Adrenal gland (tissue), 5 donors: ENCODE results near the gene RAI2.

Source experiments
- CTCF ChIP-seq, 6 experiments: fragments of 450-650 bp in 4 of 6; fragments of 200-600 bp in 2 of 6; sonication (generic) in 1 of 6; IDR thresholded peaks; 1 replicate in 5 of 6; 2 replicates in 1 of 6; pipeline versions ENCODE4 v1.5.1 to v1.8.0; 2016 to 2021; ENCODE audit warnings: antibody characterized with exemption in 6 of 6, mild to moderate bottlenecking in 2 of 6, moderate library complexity in 1 of 6
- POLR2A ChIP-seq, 2 donors: fragments of 450-650 bp; IDR thresholded peaks; one replicate each; pipeline ENCODE4 v1.6.1; 2017; ENCODE audit warnings: antibody characterized with exemption in 2 of 2, mild to moderate bottlenecking in 2 of 2, moderate library complexity in 1 of 2
- donor health status: DM: no; HTN: no; CAD: no.

GRCh38 chrX:17820100-17820499, 41.0 kb downstream of the RAI2 start:
- no peak for TF ChIP-seq POLR2A (IDR thresholded peaks at IDR 0.05)
- no peak for TF ChIP-seq CTCF (IDR thresholded peaks at IDR 0.05)
